ENCODE measurements around the gene SLC35F1.
"Not testable (repeated sequence)": the region's sequence is repeated elsewhere in the genome, so short reads cannot be mapped to it uniquely, and the experiment has no call there.

SLC35F1 gene

GRCh38 chr6:117906958-117907600 is at the start of gene SLC35F1:
Gene SLC35F1 (plus strand): TSS chr6:117907264.
- peak within 1 kb of the TSS; percentile 54 for H3K4me3 ChIP-seq (ENCODE audit: low read depth, low read length)
- no peak for DNase-seq (ENCODE audit: low read depth)

- H3K4me3 ChIP-seq (ENCODE audit: low read depth, low read length); DNase-seq (ENCODE audit: low read depth): not testable (repeated sequence)
These were observed 48.5 kb upstream of the SLC35F1 start for GRCh38 chr6:117858601-117859000.

- DNase-seq (ENCODE audit: low read depth), result no peak
- no peak overlapping the region for H3K4me3 ChIP-seq (ENCODE audit: low read depth, low read length)
These were observed 45.5 kb upstream of the SLC35F1 start for GRCh38 chr6:117861545-117861944.

- H3K4me3 ChIP-seq (ENCODE audit: low read depth, low read length), result no peak overlapping the region
- no peak for DNase-seq (ENCODE audit: low read depth)
These were observed 40.5 kb upstream of the SLC35F1 start for GRCh38 chr6:117866561-117866960.

GRCh38 chr6:117870486-117871242 is 36.4 kb upstream of the SLC35F1 start:
- DNase-seq (ENCODE audit: low read depth), result no peak
- no peak overlapping the region for H3K4me3 ChIP-seq (ENCODE audit: low read depth, low read length)

GRCh38 chr6:117880824-117881223 is 26.2 kb upstream of the SLC35F1 start:
- DNase-seq (ENCODE audit: low read depth), result no peak
- H3K4me3 ChIP-seq (ENCODE audit: low read depth, low read length), result no peak overlapping the region

- no peak for DNase-seq (ENCODE audit: low read depth)
- H3K4me3 ChIP-seq (ENCODE audit: low read depth, low read length), result no peak overlapping the region
These were observed 16.9 kb upstream of the SLC35F1 start for GRCh38 chr6:117890172-117890571.

GRCh38 chr6:117906507-117906957 is 532 bp upstream of the SLC35F1 start:
- no peak for DNase-seq (ENCODE audit: low read depth)
- H3K4me3 ChIP-seq (ENCODE audit: low read depth, low read length), result peak overlapping the region; percentile 54

GRCh38 chr6:117907601-117908245 is 659 bp downstream of the SLC35F1 start:
- no peak for DNase-seq (ENCODE audit: low read depth)
- H3K4me3 ChIP-seq (ENCODE audit: low read depth, low read length), result peak overlapping the region; percentile 43

- no peak for DNase-seq (ENCODE audit: low read depth)
These were observed 1.4 kb downstream of the SLC35F1 start for GRCh38 chr6:117908246-117909068.

GRCh38 chr6:117909638-117910037 is 2.6 kb downstream of the SLC35F1 start:
- H3K4me3 ChIP-seq (ENCODE audit: low read depth, low read length), result no peak overlapping the region
- DNase-seq (ENCODE audit: low read depth), result no peak

More at GRCh38 chr6:117908246-117909068, 1.4 kb downstream of the SLC35F1 start:
- H3K4me3 ChIP-seq (ENCODE audit: low read depth, low read length), result peak overlapping the region; percentile 43

GRCh38 chr6:117910549-117910948 is 3.5 kb downstream of the SLC35F1 start:
- no peak for DNase-seq (ENCODE audit: low read depth)
- H3K4me3 ChIP-seq (ENCODE audit: low read depth, low read length), result no peak overlapping the region

- H3K4me3 ChIP-seq (ENCODE audit: low read depth, low read length), result no peak overlapping the region
- no peak for DNase-seq (ENCODE audit: low read depth)
These were observed 4.1 kb downstream of the SLC35F1 start for GRCh38 chr6:117911150-117911549.

GRCh38 chr6:117911660-117912059 is 4.6 kb downstream of the SLC35F1 start:
- no peak for DNase-seq (ENCODE audit: low read depth)
- no peak overlapping the region for H3K4me3 ChIP-seq (ENCODE audit: low read depth, low read length)

GRCh38 chr6:117915846-117916245 is 8.8 kb downstream of the SLC35F1 start:
- no peak for DNase-seq (ENCODE audit: low read depth)
- no peak overlapping the region for H3K4me3 ChIP-seq (ENCODE audit: low read depth, low read length)

- DNase-seq (ENCODE audit: low read depth), result no peak
- no peak overlapping the region for H3K4me3 ChIP-seq (ENCODE audit: low read depth, low read length)
These were observed 9.4 kb downstream of the SLC35F1 start for GRCh38 chr6:117916483-117916882.

- DNase-seq (ENCODE audit: low read depth), result no peak
These were observed 10.1 kb downstream of the SLC35F1 start for GRCh38 chr6:117917176-117917575.

GRCh38 chr6:117918454-117918853 is 11.4 kb downstream of the SLC35F1 start:
- no peak overlapping the region for H3K4me3 ChIP-seq (ENCODE audit: low read depth, low read length)
- no peak for DNase-seq (ENCODE audit: low read depth)

More at GRCh38 chr6:117917176-117917575, 10.1 kb downstream of the SLC35F1 start:
- H3K4me3 ChIP-seq (ENCODE audit: low read depth, low read length), result no peak overlapping the region

- no peak for DNase-seq (ENCODE audit: low read depth)
- no peak overlapping the region for H3K4me3 ChIP-seq (ENCODE audit: low read depth, low read length)
These were observed 12.2 kb downstream of the SLC35F1 start for GRCh38 chr6:117919275-117919674.

Data from skeletal muscle cell (primary cell).